GM23248 (cell line): ENCODE data around the gene MED10. TPM values are rescaled to one million over a fixed set of nuclear protein-coding genes. Genes with fewer than 3 reads are reported as not detected.

Experiments used
- DNase-seq: peaks from one replicate; pipeline ENCODE4 v3.0.0-alpha.2; 2015
- H2AFZ ChIP-seq: fragments of 200-600 bp; sonication (generic); 2 replicates; pipeline ENCODE4 v1.6.1; 2016; ENCODE audit warnings: antibody characterized with exemption
- H3F3A ChIP-seq: fragments of 200-600 bp; sonication (generic); 2 replicates; pipeline ENCODE4 v1.6.1; 2016; ENCODE audit warnings: mild to moderate bottlenecking, antibody characterized with exemption, mixed run types; ENCODE audit not compliant: insufficient read depth
- H3K27ac ChIP-seq: fragments of 200-600 bp; sonication (generic); 2 replicates; pipeline ENCODE4 v1.5.1; 2016; ENCODE audit warnings: mild to moderate bottlenecking
- H3K27me3 ChIP-seq: fragments of 200-600 bp; sonication (generic); replicated peaks from 2 replicates; pipeline ENCODE4 v1.6.1; 2016; ENCODE audit warnings: mild to moderate bottlenecking; ENCODE audit not compliant: insufficient read depth
- H3K36me3 ChIP-seq: fragments of 200-600 bp; sonication (generic); 2 replicates; pipeline ENCODE4 v1.6.1; 2016; ENCODE audit warnings: low read depth, mild to moderate bottlenecking
- H3K4me1 ChIP-seq: fragments of 200-600 bp; sonication (generic); 2 replicates; pipeline ENCODE4 v1.6.1; 2016; ENCODE audit warnings: mild to moderate bottlenecking; ENCODE audit not compliant: insufficient read depth
- H3K4me2 ChIP-seq: fragments of 200-600 bp; sonication (generic); one replicate; pipeline ENCODE4 v1.6.1; 2016; ENCODE audit warnings: mild to moderate bottlenecking; ENCODE audit not compliant: unreplicated experiment
- H3K4me3 ChIP-seq: fragments of 200-600 bp; sonication (generic); 2 replicates; pipeline ENCODE4 v1.5.1; 2016; ENCODE audit warnings: mild to moderate bottlenecking
- H3K79me2 ChIP-seq: fragments of 200-600 bp; sonication (generic); 2 replicates; pipeline ENCODE4 v1.6.1; 2016; ENCODE audit warnings: mild to moderate bottlenecking; ENCODE audit not compliant: insufficient read depth
- H3K9ac ChIP-seq: fragments of 200-600 bp; sonication (generic); 2 replicates; pipeline ENCODE4 v1.6.1; 2016; ENCODE audit warnings: mild to moderate bottlenecking
- H3K9me2 ChIP-seq: fragments of 200-600 bp; sonication (generic); 2 replicates; pipeline ENCODE4 v1.6.1; 2016; ENCODE audit warnings: mixed run types, mild to moderate bottlenecking, moderate library complexity; ENCODE audit not compliant: insufficient read depth
- H3K9me3 ChIP-seq: fragments of 200-600 bp; sonication (generic); one replicate; pipeline ENCODE4 v1.6.1; 2017; ENCODE audit warnings: low read depth
- H4K20me1 ChIP-seq: fragments of 200-600 bp; sonication (generic); 2 replicates; pipeline ENCODE4 v1.6.0; 2016; ENCODE audit not compliant: insufficient read depth
- EZH2 ChIP-seq: fragments of 200-600 bp; sonication (generic); IDR thresholded peaks from 2 replicates; pipeline ENCODE4 v1.6.1; 2018; ENCODE audit warnings: antibody characterized with exemption, mild to moderate bottlenecking; ENCODE audit not compliant: insufficient read depth, poor library complexity, severe bottlenecking
- EZH2phosphoT487 ChIP-seq: fragments of 200-600 bp; sonication (generic); IDR thresholded peaks from 2 replicates; pipeline ENCODE4 v1.6.1; 2018; ENCODE audit warnings: antibody characterized with exemption, moderate library complexity, mild to moderate bottlenecking, low read depth; ENCODE audit not compliant: insufficient read depth
- WGBS, 2 experiments: methylation state at CpG; one replicate each; pipeline ENCODE4 v1.1.6; 2015 to 2017; ENCODE audit warnings: low lambda C conversion rate in 2 of 2, low coverage in 1 of 2; ENCODE audit errors: missing lambda C conversion rate in 2 of 2; 5-methylcytosine and 5-hydroxymethylcytosine counted together
- in situ Hi-C: fragments of 300-500 bp; cut with MboI; formaldehyde crosslinking; loops from 2 replicates; pipeline ENCODE4 v1.15.0; 2020
- polyA plus RNA-seq: library from polyadenylated mRNA; unstranded; fragments of >200 nt; fragmentation: Nextera tagmentation; extraction: Ambion mirVana; gene quantifications from 2 replicates; pipeline ENCODE4 v1.2.1, GENCODE V29; 2016
- total RNA-seq: library from RNA; depleted of rRNA; stranded (reverse); fragments of >200 nt; shearing (Covaris generic); gene quantifications from 2 replicates; pipeline ENCODE4 v1.2.3, GENCODE V29; 2014

Gene MED10
- total and polyA plus RNA-seq, 2 experiments from 2014 or later: 27.2 to 117 TPM

GRCh38 chr5:6353602-6354302, 24.6 kb downstream of the MED10 start:
- no peaks in the 10 kb centered on the region for H3F3A ChIP-seq
- in situ Hi-C loops: no loop called here
- 45 to 48% methylated on average over 13 of the region's 13 CpGs for WGBS, 2 experiments

GRCh38 chr5:6350277-6351090, 27.9 kb downstream of the MED10 start:
- no peaks in the 10 kb centered on the region for H3F3A ChIP-seq
- in situ Hi-C loops: no loop called here
- no peak overlapping the region for H3K4me3 ChIP-seq
- H3K4me2 ChIP-seq: no peak overlapping the region
- no peaks in the 10 kb centered on the region for H3K79me2 ChIP-seq
- H3K4me1 ChIP-seq: no peaks in the 10 kb centered on the region
- no peaks in the 10 kb centered on the region for H3K9me2 ChIP-seq
- no peak for DNase-seq
- TF ChIP-seq EZH2phosphoT487: no peak
- no peak for TF ChIP-seq EZH2
- 42 to 47% methylated on average over 18 of the region's 18 CpGs for WGBS, 2 experiments
- no peaks in the 10 kb centered on the region for H3K36me3 ChIP-seq
- H4K20me1 ChIP-seq: no peaks in the 10 kb centered on the region
- no peaks in the 10 kb centered on the region for H3K9me3 ChIP-seq
- no peaks in the 10 kb centered on the region for H3K27me3 ChIP-seq
- H3K27ac ChIP-seq: no peak overlapping the region
- no peak overlapping the region for H2AFZ ChIP-seq
- no peak overlapping the region for H3K9ac ChIP-seq

More at GRCh38 chr5:6353602-6354302, 24.6 kb downstream of the MED10 start:
- Histone ChIP-seq H3K9me2 (no peaks in the 10 kb centered on the region), H3K36me3 (no peaks in the 10 kb centered on the region), H3K9me3 (no peaks in the 10 kb centered on the region), H3K4me3 (no peak overlapping the region), H3K27me3 (no peaks in the 10 kb centered on the region), H4K20me1 (no peaks in the 10 kb centered on the region), H3K4me2 (no peak overlapping the region), H3K27ac (no peak overlapping the region), H3K79me2 (no peaks in the 10 kb centered on the region), H3K4me1 (no peaks in the 10 kb centered on the region), H3K9ac (no peak overlapping the region), H2AFZ (no peak overlapping the region)
- no peak for DNase-seq
- TF ChIP-seq EZH2 (no peak), EZH2phosphoT487 (no peak)

DNA sequence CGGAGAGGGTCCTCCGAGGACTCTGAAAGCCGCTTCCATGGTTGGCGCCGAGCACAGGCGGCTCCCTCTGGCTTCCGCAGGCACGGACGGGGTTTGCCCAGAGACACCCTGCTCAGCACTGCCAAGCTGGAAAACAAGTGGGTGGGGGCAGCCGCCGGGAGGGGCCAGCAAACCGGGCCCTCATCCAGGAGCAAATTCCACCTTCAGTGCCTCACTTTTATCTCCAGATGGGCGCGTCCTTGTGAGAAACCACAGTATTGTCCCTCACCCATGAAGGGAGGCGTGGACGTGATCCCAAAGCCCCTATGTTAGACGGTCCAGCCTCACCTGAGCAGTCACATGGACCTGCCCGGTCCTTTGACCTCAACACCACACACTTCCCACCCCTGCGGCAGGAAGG, 29.0 kb downstream of the MED10 start:
- no peaks in the 10 kb centered on the region for H3K79me2 ChIP-seq
- H3K27ac ChIP-seq: no peak overlapping the region
- H3K9ac ChIP-seq: no peak overlapping the region
- no peaks in the 10 kb centered on the region for H3F3A ChIP-seq
- H3K36me3 ChIP-seq: no peaks in the 10 kb centered on the region
- no peaks in the 10 kb centered on the region for H3K9me3 ChIP-seq
- TF ChIP-seq EZH2 (no peak), EZH2phosphoT487 (no peak)
- no peak overlapping the region for H2AFZ ChIP-seq
- whole genome bisulfite sequencing, 2 experiments: 68 to 73% methylated on average over 17 to 19 of the region's 19 CpGs
- in situ Hi-C loops: no loop called here
- no peaks in the 10 kb centered on the region for H4K20me1 ChIP-seq
- no peak overlapping the region for H3K4me2 ChIP-seq
- no peaks in the 10 kb centered on the region for H3K4me1 ChIP-seq
- no peaks in the 10 kb centered on the region for H3K27me3 ChIP-seq
- no peaks in the 10 kb centered on the region for H3K9me2 ChIP-seq
- no peak for DNase-seq
- no peak overlapping the region for H3K4me3 ChIP-seq

- Histone ChIP-seq H3K4me2 (no peak overlapping the region), H3K36me3 (no peaks in the 10 kb centered on the region), H3K9me2 (no peaks in the 10 kb centered on the region), H3K4me1 (no peaks in the 10 kb centered on the region), H3K27me3 (no peaks in the 10 kb centered on the region), H4K20me1 (no peaks in the 10 kb centered on the region), H3K9ac (no peak overlapping the region), H2AFZ (no peak overlapping the region), H3K27ac (no peak overlapping the region), H3K79me2 (no peaks in the 10 kb centered on the region), H3K9me3 (no peaks in the 10 kb centered on the region), H3F3A (no peaks in the 10 kb centered on the region), H3K4me3 (no peak overlapping the region)
- DNase-seq: no peak
- 59 to 69% methylated on average over 15 of the region's 15 CpGs for WGBS, 2 experiments
- in situ Hi-C loops: no loop called here
- TF ChIP-seq EZH2 (no peak), EZH2phosphoT487 (no peak)
Observed at GRCh38 chr5:6348476-6349000, 29.8 kb downstream of the MED10 start.
